Progenitor cell of endocrine pancreas (in vitro differentiated cells): ENCODE measurements around the gene NFE2L2. TPM values are rescaled to one million over a fixed set of nuclear protein-coding genes. Genes with fewer than 3 reads are reported as not detected.
"Not testable (repeated sequence)": the region's sequence is repeated elsewhere in the genome, so short reads cannot be mapped to it uniquely, and the experiment has no call there.

Source experiments
- DNase-seq: peaks from one replicate; pipeline ENCODE4 v3.0.0; 2021; ENCODE audit warnings: low spot score; ENCODE audit not compliant: unreplicated experiment
- H3K27ac Mint-ChIP-seq: 2 replicates; pipeline ENCODE4 v1.8.0; 2021; ENCODE audit warnings: mild to moderate bottlenecking, moderate library complexity, mixed read lengths
- H3K27me3 Mint-ChIP-seq: 2 replicates; pipeline ENCODE4 v1.8.0; 2021; ENCODE audit warnings: mixed read lengths
- H3K36me3 Mint-ChIP-seq: 2 replicates; pipeline ENCODE4 v1.8.0; 2022; ENCODE audit warnings: mixed read lengths; ENCODE audit not compliant: insufficient read depth
- H3K4me1 Mint-ChIP-seq: 2 replicates; pipeline ENCODE4 v1.8.0; 2021; ENCODE audit warnings: low read depth, mixed read lengths
- H3K4me3 Mint-ChIP-seq: 2 replicates; pipeline ENCODE4 v1.8.0; 2021; ENCODE audit warnings: low read depth, mild to moderate bottlenecking, moderate library complexity, mixed read lengths
- H3K9me3 Mint-ChIP-seq: 2 replicates; pipeline ENCODE4 v1.8.0; 2021; ENCODE audit warnings: low read depth, mixed read lengths
- CTCF ChIP-seq: fragments of 200-600 bp; sonication (generic); IDR thresholded peaks from one replicate; pipeline ENCODE4 v1.5.0; 2021; ENCODE audit warnings: antibody characterized with exemption, mild to moderate bottlenecking; ENCODE audit not compliant: unreplicated experiment
- total RNA-seq: library from RNA; stranded (reverse); gene quantifications from 2 replicates; pipeline ENCODE4 v1.2.1, GENCODE V29; 2021

The NFE2L2 gene
- total RNA-seq, 1 donor from 2014 or later, result 59.1 TPM

GRCh38 chr2:177201919-177202346 is 62.6 kb downstream of the NFE2L2 start:
- no peaks in the 10 kb centered on the region for H3K36me3 Mint-ChIP-seq
- no peak for TF ChIP-seq CTCF
- H3K27ac Mint-ChIP-seq, result no peak overlapping the region
- DNase-seq, result no peak
- no peaks in the 10 kb centered on the region for H3K9me3 Mint-ChIP-seq
- H3K4me3 Mint-ChIP-seq, result no peak overlapping the region
- no peaks in the 10 kb centered on the region for H3K27me3 Mint-ChIP-seq
- peaks cover 2% of the 10 kb centered on the region for H3K4me1 Mint-ChIP-seq

- not testable (repeated sequence) for DNase-seq, H3K27me3 Mint-ChIP-seq, H3K27ac Mint-ChIP-seq, H3K4me1 Mint-ChIP-seq, H3K36me3 Mint-ChIP-seq, H3K9me3 Mint-ChIP-seq, H3K4me3 Mint-ChIP-seq
Observed at GRCh38 chr2:177200419-177200818, 64.1 kb downstream of the NFE2L2 start.

- no peak for TF ChIP-seq CTCF
Observed at GRCh38 chr2:177195194-177195593, 69.3 kb downstream of the NFE2L2 start.

GRCh38 chr2:177193240-177193639 is 71.3 kb downstream of the NFE2L2 start:
- no peaks in the 10 kb centered on the region for H3K36me3 Mint-ChIP-seq
- no peaks in the 10 kb centered on the region for H3K9me3 Mint-ChIP-seq
- DNase-seq, result no peak
- H3K27ac Mint-ChIP-seq, result no peak overlapping the region
- H3K4me3 Mint-ChIP-seq, result no peak overlapping the region
- H3K27me3 Mint-ChIP-seq, result no peaks in the 10 kb centered on the region
- no peak for TF ChIP-seq CTCF
- H3K4me1 Mint-ChIP-seq, result peaks cover 2% of the 10 kb centered on the region

More at GRCh38 chr2:177195194-177195593, 69.3 kb downstream of the NFE2L2 start:
- Mint-ChIP-seq H3K27ac (no peak overlapping the region), H3K9me3 (no peaks in the 10 kb centered on the region), H3K4me1 (no peaks in the 10 kb centered on the region), H3K36me3 (no peaks in the 10 kb centered on the region), H3K4me3 (no peak overlapping the region), H3K27me3 (no peaks in the 10 kb centered on the region)
- DNase-seq, result no peak

GRCh38 chr2:177192788-177193187 is 71.7 kb downstream of the NFE2L2 start:
- Mint-ChIP-seq H3K4me1 (peaks cover 4% of the 10 kb centered on the region), H3K4me3 (no peak overlapping the region), H3K9me3 (no peaks in the 10 kb centered on the region), H3K27ac (no peak overlapping the region), H3K36me3 (no peaks in the 10 kb centered on the region), H3K27me3 (no peaks in the 10 kb centered on the region)
- no peak for TF ChIP-seq CTCF
- DNase-seq, result no peak

- H3K4me1 Mint-ChIP-seq, result peaks cover 9% of the 10 kb centered on the region
- DNase-seq, result no peak
- no peak overlapping the region for H3K27ac Mint-ChIP-seq
- H3K36me3 Mint-ChIP-seq, result no peaks in the 10 kb centered on the region
- H3K27me3 Mint-ChIP-seq, result no peaks in the 10 kb centered on the region
- no peaks in the 10 kb centered on the region for H3K9me3 Mint-ChIP-seq
- TF ChIP-seq CTCF, result no peak
- H3K4me3 Mint-ChIP-seq, result no peak overlapping the region
Observed at GRCh38 chr2:177190941-177191340, 73.6 kb downstream of the NFE2L2 start.
